ENCODE measurements around the gene TMA7. TPM values are rescaled to one million over a fixed set of nuclear protein-coding genes. Genes with fewer than 3 reads are reported as not detected.

Gene TMA7
- total RNA-seq, 2 experiments from 2014 or later, result 318 to 323 TPM

DNA sequence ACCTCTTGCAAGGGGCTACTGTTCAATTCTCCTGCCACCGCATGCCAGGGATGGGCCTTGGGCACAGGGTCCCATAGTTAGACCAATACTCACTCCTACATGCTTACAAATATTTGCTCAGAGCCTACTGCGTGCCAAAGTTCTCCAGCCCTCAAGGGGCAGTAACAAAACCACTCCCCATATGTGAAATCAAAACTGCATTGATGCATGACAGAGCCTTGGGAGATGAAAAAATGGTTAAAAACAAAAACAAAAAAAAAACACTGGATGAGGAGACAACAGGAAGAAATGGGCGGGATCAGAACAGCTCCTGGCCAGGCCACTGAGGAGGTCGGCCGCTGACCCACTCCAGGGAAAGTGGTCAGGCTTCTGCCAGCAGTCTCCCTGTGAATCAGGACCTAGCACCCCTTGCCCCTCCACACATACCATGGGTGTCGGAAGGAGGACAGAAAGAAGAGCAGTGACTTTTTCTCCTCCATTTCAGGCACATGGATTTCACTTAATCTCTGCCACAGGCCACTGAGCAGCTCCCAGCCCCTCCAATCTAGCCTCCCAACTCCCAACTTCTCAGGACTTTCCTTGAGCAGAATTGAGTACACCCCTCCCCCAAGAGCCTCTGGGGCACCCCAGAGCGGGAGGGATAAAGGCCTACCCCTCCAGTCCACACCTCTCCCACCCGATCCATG lies 13.0 kb upstream of the TMA7 start:
- intact Hi-C loops (cut with micrococcal nuclease), result no loop called here
- H3K27me3 Mint-ChIP-seq, result no peaks in the 10 kb centered on the region
- H3K9me3 Mint-ChIP-seq, result no peaks in the 10 kb centered on the region
- ChIA-PET POLR2A (no interaction called here), CTCF (interaction anchor here (9.5 kb wide), 1 partner anchor 8 kb away, joined by 60 read pairs; no protein-coding TSS in a partner anchor)
- no peak overlapping the region for H3K4me3 Mint-ChIP-seq
- no peak for DNase-seq
- no peak overlapping the region for H3K27ac Mint-ChIP-seq
- peaks cover 2% of the 10 kb centered on the region for H3K4me1 Mint-ChIP-seq (ENCODE audit: low read depth)
- peaks cover 4% of the 10 kb centered on the region for H3K36me3 Mint-ChIP-seq

DNA sequence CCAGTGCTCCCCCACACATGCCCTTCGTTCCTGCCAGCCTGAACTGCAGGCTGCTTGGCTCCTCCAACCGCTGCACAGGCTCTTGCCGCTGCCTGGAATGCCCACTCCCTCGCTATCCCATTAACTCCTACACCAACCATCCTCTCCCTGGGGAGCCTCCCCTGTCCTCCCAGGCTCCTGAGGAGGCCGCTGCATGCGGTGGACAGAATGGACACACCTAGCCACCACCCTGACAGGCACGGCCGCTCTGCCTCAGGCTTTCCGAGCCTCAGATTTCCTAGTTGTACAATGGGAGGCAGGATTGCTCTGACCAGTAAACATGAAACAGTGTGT lies 12.5 kb upstream of the TMA7 start:
- Mint-ChIP-seq H3K36me3 (peaks cover 4% of the 10 kb centered on the region), H3K4me1 (ENCODE audit: low read depth) (peaks cover 2% of the 10 kb centered on the region), H3K27ac (no peak overlapping the region), H3K9me3 (no peaks in the 10 kb centered on the region), H3K4me3 (peak overlapping the region; percentile 28), H3K27me3 (no peaks in the 10 kb centered on the region)
- no peak for DNase-seq
- ChIA-PET CTCF (interaction anchor here (9.5 kb wide), 1 partner anchor 8 kb away, joined by 60 read pairs; no protein-coding TSS in a partner anchor), POLR2A (no interaction called here)
- intact Hi-C loops (cut with micrococcal nuclease), result no loop called here

DNA sequence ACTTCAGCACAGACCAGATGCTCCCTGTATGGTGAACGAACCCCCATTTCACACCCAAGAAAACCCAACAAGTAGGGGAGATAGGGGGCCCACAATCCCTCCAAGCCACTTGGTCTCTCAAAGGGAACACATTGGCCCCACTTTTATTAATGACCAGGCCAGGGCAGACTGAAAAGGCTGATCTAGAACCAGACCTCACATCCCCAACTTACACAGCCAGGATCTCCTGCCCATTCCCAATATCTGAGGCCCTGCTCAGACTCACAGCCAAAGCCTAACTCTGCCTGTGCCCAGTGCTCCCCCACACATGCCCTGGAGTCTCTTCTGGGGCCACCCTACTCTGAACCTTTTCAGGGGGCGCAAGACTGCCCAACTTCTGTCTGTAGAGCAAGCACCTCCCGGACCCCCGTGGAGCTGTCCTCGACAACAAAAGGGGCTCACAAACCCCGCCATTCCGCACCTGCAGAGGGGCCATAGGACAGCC lies 11.9 kb upstream of the TMA7 start:
- ChIA-PET CTCF (interaction anchor here (1.0 kb wide), 1 partner anchor 27 kb away, joined by 3 read pairs; no protein-coding TSS in a partner anchor), POLR2A (interaction anchor here (1.0 kb wide), 2 partner anchors 11 to 46 kb away, joined by 3 read pairs; partner anchors contain the start of gene CCDC51)
- intact Hi-C loops (cut with micrococcal nuclease), result no loop called here
- Mint-ChIP-seq H3K4me1 (ENCODE audit: low read depth) (peaks cover 2% of the 10 kb centered on the region), H3K9me3 (no peaks in the 10 kb centered on the region), H3K36me3 (peaks cover 4% of the 10 kb centered on the region), H3K27me3 (no peaks in the 10 kb centered on the region), H3K27ac (no peak overlapping the region), H3K4me3 (peak overlapping the region; percentile 28)
- DNase-seq, result no peak

DNA sequence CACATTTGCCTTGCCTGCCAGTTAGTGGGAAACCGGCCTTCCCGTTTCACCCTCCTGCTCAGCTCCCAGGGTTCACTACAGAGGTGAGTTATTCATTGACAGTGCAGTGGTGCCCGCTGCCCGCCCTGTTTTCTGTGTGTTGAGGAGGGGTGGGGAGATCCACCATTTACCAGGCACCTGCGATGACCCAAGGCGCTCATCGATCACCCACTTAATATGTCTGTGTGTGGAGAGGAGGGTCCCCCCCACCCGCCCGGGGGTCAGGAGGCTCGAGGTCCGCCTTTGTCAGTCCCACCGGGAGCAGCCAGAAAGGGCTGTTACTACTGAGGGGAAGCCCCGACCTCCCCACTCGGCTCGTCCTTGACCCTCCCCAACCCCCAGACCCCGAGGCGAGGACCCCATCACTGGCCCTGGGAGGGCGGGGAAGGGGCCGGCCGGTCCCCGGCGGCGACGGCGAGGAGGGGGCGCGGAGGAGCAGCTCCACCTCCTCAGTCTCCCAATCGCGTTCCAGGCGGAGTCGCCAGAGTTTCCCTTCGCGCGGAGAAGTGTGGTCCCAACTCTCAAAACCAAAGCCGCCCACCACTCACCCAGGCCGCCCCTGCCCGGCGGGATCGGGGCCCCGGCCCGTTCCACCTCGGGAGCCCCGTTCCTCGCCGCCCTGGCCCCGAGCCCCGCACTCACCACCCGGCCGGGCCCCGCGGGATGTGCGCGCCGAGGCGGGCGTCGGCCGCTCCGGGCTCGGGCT lies 11.3 kb upstream of the TMA7 start:
- no peak for DNase-seq
- Mint-ChIP-seq H3K4me1 (ENCODE audit: low read depth) (peaks cover 2% of the 10 kb centered on the region), H3K27me3 (no peaks in the 10 kb centered on the region), H3K27ac (no peak overlapping the region), H3K4me3 (peak overlapping the region; percentile 38), H3K9me3 (no peaks in the 10 kb centered on the region), H3K36me3 (peaks cover 4% of the 10 kb centered on the region)
- ChIA-PET CTCF (interaction anchor here (1.0 to 2.4 kb wide), 2 partner anchors 27 to 28 kb away, joined by 3 to 11 read pairs; no protein-coding TSS in a partner anchor), POLR2A (interaction anchor here (1.0 kb wide), 2 partner anchors 11 to 45 kb away, joined by 3 read pairs; partner anchors contain the start of gene CCDC51)
- intact Hi-C loops (cut with micrococcal nuclease), result no loop called here

DNA sequence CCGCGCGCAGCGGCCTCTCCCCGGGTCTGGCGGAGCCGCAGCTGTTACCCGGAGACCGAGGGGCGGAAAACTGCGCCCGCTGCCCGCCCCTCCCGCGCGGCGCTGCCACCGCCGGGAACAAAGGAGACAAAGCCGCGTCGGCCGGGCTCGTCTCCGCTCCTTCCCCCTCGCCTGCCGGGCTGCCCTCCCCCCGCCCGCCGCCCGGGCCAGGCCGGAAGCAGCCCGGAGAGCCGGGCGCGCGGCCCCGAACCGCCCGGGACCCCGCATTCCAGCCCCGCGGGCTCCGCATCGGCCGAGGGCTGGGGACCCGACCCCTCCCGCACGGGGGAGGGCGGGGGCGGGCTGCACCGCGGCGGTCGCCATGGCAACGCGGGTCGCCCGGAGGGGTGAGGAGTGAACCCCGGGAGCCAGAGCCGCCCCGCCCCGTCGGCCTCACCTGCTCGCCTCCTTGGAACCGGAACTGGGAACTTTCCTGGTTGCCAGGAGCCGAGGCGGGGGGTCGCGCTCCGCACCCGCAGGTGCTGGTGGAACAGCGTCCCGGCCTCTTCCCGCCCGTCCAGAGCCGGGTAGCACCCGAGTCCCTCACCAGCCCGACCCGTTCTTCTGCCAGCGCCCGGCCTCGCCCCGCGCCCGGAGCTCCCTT lies 10.6 kb upstream of the TMA7 start:
- intact Hi-C loops (cut with micrococcal nuclease), result no loop called here
- H3K27ac Mint-ChIP-seq, result no peak overlapping the region

DNA sequence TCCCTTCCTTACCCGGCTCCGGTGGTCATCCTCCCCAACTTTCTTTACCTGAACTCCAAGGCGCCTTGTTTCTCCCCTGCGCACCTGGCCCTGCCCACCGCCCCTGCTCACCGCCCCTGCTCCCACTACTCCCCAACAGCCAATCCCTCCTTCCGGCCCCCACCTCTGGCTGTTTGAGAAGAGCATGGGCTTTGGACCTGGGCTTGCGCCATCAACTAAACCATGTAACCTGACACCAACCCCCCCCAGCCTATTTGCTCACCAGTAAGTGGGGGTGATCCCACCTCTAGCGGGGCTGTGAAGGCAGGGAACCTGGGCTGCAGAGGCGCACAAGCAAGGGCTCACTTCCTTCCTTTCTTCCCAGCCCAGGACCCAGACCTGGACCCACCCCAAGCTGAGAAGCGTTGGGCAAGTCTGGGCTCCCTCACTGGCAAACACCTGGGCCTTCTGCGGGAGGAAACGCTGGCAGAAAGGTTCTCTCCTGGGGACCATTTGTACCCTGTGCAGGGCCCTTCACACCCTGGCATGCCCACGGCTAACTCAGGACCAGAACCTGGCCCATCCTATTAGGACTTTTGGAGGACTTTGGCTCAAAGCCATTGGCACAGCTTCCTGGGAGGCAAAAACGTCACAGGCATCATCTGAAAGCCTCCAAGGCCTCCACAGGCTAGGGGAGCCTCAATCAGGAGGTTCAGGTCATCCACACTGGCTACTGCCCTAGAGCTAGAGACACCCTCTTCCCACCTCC lies 9.9 kb upstream of the TMA7 start, which contains the start of gene PLXNB1:
Gene PLXNB1, minus strand, starts transcription at position 127 of the 748 bp plus-strand sequence. CDS start 5,475 bp downstream, outside the sequence.
- H3K36me3 Mint-ChIP-seq, result peaks cover 4% of the 10 kb centered on the region
- peaks cover 5% of the 10 kb centered on the region for H3K4me1 Mint-ChIP-seq (ENCODE audit: low read depth)
- intact Hi-C loops (cut with micrococcal nuclease), result no loop called here
- ChIA-PET CTCF (interaction anchor here (1.2 to 2.4 kb wide), 2 partner anchors 29 to 119 kb away, joined by 4 to 11 read pairs; no protein-coding TSS in a partner anchor), POLR2A (interaction anchor here (1.0 kb wide), 1 partner anchor 10 kb away, joined by 3 read pairs; the partner anchor contains the start of genes CCDC51 and TMA7)
- DNase-seq, result peak; percentile 20
- H3K27me3 Mint-ChIP-seq, result no peaks in the 10 kb centered on the region
- H3K9me3 Mint-ChIP-seq, result no peaks in the 10 kb centered on the region
- H3K27ac Mint-ChIP-seq, result no peak within 1 kb of the TSS
- peak within 1 kb of the TSS; percentile 69 for H3K4me3 Mint-ChIP-seq

More for the DNA sequence above, 10.6 kb upstream of the TMA7 start:
- peak overlapping the region; percentile 69 for H3K4me3 Mint-ChIP-seq
- ChIA-PET CTCF (interaction anchor here (2.4 kb wide), 1 partner anchor 28 kb away, joined by 11 read pairs; no protein-coding TSS in a partner anchor), POLR2A (interaction anchor here (1.0 kb wide), 2 partner anchors 10 to 44 kb away, joined by 3 read pairs; partner anchors contain the start of gene CCDC51)
- peak; percentile 61 for DNase-seq
- no peaks in the 10 kb centered on the region for H3K27me3 Mint-ChIP-seq
- no peaks in the 10 kb centered on the region for H3K9me3 Mint-ChIP-seq
- H3K4me1 Mint-ChIP-seq (ENCODE audit: low read depth), result peaks cover 4% of the 10 kb centered on the region
- H3K36me3 Mint-ChIP-seq, result peaks cover 4% of the 10 kb centered on the region

DNA sequence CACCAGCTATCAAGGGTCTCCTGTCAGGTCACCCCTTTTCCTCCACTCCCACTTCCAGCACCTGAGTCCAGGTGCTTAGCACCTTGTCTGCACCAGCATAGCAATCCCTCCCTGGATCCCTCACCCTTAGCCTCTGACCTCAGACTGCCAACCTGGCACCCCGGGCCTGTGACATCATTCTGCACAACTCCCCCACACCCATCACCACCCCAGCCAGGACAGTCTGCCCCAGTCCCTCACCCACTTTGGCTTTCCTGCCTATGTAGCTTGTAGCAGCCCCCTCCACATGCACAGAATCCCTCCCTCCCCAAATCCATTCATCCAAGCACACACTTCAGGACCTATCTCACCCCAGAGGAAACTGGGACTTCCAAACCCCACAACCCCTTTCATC lies 9.4 kb upstream of the TMA7 start:
- intact Hi-C loops (cut with micrococcal nuclease), result no loop called here
- H3K4me3 Mint-ChIP-seq, result peak overlapping the region; percentile 69
- no peaks in the 10 kb centered on the region for H3K9me3 Mint-ChIP-seq
- no peak overlapping the region for H3K27ac Mint-ChIP-seq
- POLR2A ChIA-PET, result interaction anchor here (1.0 to 1.1 kb wide), 2 partner anchors 9 to 10 kb away, joined by 3 read pairs; partner anchors contain the start of genes CCDC51 and TMA7
- H3K36me3 Mint-ChIP-seq, result peaks cover 4% of the 10 kb centered on the region
- no peak for DNase-seq
- CTCF ChIA-PET, result interaction anchor here (0.7 to 2.4 kb wide), 3 partner anchors 29 to 232 kb away, joined by 3 to 11 read pairs (median 4); partner anchors contain the start of gene CELSR3
- H3K4me1 Mint-ChIP-seq (ENCODE audit: low read depth), result peaks cover 5% of the 10 kb centered on the region
- no peaks in the 10 kb centered on the region for H3K27me3 Mint-ChIP-seq

DNA sequence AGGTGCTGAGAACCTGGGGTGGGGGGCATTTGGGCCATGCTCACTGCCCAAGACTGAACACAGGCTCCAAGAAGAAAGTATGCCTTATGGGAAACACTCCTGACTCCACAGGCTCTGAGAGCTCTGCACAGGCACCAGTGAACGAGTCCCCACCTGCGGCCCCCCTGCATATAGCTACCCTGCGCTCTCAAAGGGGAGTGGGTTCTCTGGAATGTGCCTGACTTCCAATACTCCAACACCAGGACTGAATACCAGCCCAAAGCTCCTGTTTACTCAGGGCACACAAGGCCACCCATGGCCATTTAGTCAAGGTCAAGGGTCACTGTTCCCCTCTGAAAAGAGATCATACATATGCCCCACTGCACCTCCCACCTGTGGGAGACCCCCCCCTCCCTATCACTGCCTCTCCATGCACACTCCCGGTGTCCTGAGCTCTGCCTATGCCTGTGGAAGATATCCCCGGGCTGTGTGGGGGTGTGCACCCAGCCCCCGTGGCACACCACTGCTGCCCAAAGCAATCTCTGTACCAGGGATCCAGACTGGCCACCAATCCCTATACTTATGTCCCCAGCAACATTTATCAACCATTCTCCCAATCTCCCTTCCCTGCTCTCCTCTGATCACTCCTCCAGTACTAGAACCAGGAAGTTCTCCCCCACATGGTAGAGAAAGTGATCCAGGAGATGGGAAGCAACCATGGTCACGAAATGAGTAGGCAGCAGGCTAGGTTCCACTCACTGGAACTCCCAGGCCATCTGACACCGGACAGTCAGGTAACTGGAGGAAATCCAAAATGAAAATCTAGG lies 8.6 kb upstream of the TMA7 start:
- Mint-ChIP-seq H3K36me3 (peaks cover 4% of the 10 kb centered on the region), H3K27me3 (no peaks in the 10 kb centered on the region), H3K9me3 (no peaks in the 10 kb centered on the region), H3K4me3 (no peak overlapping the region), H3K4me1 (ENCODE audit: low read depth) (peaks cover 5% of the 10 kb centered on the region), H3K27ac (no peak overlapping the region)
- no peak for DNase-seq
- ChIA-PET CTCF (interaction anchor here (0.7 to 9.7 kb wide), 4 partner anchors 30 to 231 kb away, joined by 3 to 290 read pairs (median 8); partner anchors contain the start of gene CELSR3), POLR2A (interaction anchor here (1.0 to 1.1 kb wide), 2 partner anchors 8 to 9 kb away, joined by 3 read pairs; partner anchors contain the start of genes CCDC51 and TMA7)
- intact Hi-C loops (cut with micrococcal nuclease), result no loop called here

DNA sequence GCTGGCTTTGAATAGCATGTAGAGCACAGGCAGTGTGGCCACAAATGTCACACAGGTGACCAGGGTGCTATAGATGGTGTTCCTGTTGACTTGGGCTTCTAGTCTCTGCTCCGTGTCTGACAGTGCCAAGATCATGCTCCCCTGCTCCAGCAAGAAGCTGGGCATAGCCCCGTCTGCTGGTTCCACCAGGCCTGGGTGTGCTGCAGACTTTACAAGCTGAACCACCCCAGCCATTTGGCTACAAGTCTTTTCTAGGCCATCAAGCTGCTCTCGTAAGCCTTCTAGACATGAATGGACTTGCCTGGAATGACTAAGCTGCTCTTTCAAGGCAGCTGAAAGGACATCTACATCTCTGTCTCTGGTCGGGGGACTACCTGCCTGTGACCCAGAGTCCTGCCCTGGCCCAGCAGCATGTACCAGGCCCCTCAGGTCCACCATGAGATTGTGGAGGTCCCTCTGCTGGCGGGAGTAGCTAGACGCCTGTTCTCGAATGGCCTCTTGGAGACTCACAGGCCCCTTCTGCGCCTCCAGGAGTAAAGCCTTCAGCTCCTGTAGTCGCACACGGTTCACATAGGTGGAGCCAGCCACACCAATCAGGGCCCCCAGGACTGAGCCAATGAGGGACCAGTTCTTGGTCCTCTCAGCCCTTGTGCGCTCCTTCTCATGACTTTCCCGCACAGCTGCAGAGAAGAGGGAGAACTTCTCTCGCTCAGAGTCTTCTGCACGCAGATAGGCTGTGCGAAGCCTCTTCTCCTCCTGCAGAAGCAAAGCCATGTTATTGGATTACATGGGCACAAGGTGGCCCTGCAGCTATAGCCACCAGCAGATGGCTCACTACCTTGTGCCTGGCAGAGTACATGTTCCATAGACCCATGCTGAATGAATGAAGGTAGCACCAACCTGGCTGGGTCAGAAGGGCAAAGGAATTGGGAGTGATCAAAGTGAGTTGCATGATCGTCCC lies 7.4 kb upstream of the TMA7 start:
- ChIA-PET POLR2A (interaction anchor here (0.6 kb wide), 1 partner anchor 109 kb away, joined by 3 read pairs; no protein-coding TSS in a partner anchor), CTCF (interaction anchor here (0.8 to 9.7 kb wide), 7 partner anchors 11 to 238 kb away, joined by 3 to 290 read pairs (median 4); no protein-coding TSS in a partner anchor)
- peaks cover 7% of the 10 kb centered on the region for H3K4me1 Mint-ChIP-seq (ENCODE audit: low read depth)
- H3K36me3 Mint-ChIP-seq, result peaks cover 4% of the 10 kb centered on the region
- no peaks in the 10 kb centered on the region for H3K9me3 Mint-ChIP-seq
- intact Hi-C loops (cut with micrococcal nuclease), result no loop called here
- no peak for DNase-seq
- no peak overlapping the region for H3K4me3 Mint-ChIP-seq
- no peaks in the 10 kb centered on the region for H3K27me3 Mint-ChIP-seq
- no peak overlapping the region for H3K27ac Mint-ChIP-seq

Measured in activated CD4-positive, alpha-beta memory T cell treated with anti-CD3 and anti-CD28 coated beads for 36 hours (primary cell).